ENCODE data around the gene SLC26A1.

GRCh38 chr4:982814-983213, 10.4 kb downstream of the SLC26A1 start:
- no peak for TF ChIP-seq POLR2A (IDR thresholded peaks at IDR 0.05)
- TF ChIP-seq, protein P1, sequence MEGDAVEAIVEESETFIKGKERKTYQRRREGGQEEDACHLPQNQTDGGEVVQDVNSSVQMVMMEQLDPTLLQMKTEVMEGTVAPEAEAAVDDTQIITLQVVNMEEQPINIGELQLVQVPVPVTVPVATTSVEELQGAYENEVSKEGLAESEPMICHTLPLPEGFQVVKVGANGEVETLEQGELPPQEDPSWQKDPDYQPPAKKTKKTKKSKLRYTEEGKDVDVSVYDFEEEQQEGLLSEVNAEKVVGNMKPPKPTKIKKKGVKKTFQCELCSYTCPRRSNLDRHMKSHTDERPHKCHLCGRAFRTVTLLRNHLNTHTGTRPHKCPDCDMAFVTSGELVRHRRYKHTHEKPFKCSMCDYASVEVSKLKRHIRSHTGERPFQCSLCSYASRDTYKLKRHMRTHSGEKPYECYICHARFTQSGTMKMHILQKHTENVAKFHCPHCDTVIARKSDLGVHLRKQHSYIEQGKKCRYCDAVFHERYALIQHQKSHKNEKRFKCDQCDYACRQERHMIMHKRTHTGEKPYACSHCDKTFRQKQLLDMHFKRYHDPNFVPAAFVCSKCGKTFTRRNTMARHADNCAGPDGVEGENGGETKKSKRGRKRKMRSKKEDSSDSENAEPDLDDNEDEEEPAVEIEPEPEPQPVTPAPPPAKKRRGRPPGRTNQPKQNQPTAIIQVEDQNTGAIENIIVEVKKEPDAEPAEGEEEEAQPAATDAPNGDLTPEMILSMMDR (IDR thresholded peaks at IDR 0.05), result no peak
